LNCaP clone FGC (cell line): Measurements from ENCODE around the gene KIF6.

ENCODE experiments used
- DNase-seq: peaks from one replicate; pipeline ENCODE4 v3.0.0-alpha.2; 2011; ENCODE audit warnings: low read depth
- H3K4me3 ChIP-seq: 2 replicates; pipeline ENCODE4 v1.5.1; 2011; ENCODE audit warnings: mild to moderate bottlenecking, low read depth, low read length, control low read depth
- TF ChIP-seq, protein P1 (sequence below): IDR thresholded peaks from 2 replicates; pipeline ENCODE4 v1.5.1; 2012; ENCODE audit warnings: mild to moderate bottlenecking; ENCODE audit not compliant: control insufficient read depth, insufficient read depth; ENCODE audit errors: extremely low read depth

Gene KIF6

DNA sequence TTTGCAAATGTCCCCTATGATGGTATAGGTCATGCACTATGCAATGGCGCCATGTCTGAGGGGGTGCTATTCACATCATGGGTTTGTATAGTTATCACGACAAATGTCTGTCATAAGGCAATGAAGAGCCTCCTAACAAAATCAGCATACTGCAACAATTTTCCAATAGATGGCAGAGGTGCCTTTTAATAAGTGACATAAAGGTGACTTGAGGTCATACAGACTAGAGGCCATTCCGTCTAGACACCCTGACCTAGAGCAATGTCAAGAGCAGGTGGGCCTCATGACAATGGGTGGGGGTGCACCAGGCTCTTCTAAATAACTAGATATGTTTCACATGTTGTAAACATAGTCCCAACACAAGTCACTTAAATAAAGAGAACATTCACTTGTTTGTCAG, 107.7 kb downstream of the KIF6 start:
- TF ChIP-seq, protein P1, sequence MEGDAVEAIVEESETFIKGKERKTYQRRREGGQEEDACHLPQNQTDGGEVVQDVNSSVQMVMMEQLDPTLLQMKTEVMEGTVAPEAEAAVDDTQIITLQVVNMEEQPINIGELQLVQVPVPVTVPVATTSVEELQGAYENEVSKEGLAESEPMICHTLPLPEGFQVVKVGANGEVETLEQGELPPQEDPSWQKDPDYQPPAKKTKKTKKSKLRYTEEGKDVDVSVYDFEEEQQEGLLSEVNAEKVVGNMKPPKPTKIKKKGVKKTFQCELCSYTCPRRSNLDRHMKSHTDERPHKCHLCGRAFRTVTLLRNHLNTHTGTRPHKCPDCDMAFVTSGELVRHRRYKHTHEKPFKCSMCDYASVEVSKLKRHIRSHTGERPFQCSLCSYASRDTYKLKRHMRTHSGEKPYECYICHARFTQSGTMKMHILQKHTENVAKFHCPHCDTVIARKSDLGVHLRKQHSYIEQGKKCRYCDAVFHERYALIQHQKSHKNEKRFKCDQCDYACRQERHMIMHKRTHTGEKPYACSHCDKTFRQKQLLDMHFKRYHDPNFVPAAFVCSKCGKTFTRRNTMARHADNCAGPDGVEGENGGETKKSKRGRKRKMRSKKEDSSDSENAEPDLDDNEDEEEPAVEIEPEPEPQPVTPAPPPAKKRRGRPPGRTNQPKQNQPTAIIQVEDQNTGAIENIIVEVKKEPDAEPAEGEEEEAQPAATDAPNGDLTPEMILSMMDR: peak; percentile 12; the same call in 1 of the 2 replicates
- no peak overlapping the region for H3K4me3 ChIP-seq
- no peak for DNase-seq

GRCh38 chr6:39617026-39617425, 108.2 kb downstream of the KIF6 start:
- H3K4me3 ChIP-seq: no peak overlapping the region
- TF ChIP-seq, protein P1: no peak
- no peak for DNase-seq

- H3K4me3 ChIP-seq: no peak overlapping the region
- DNase-seq: no peak
- TF ChIP-seq, protein P1: no peak
Measured at GRCh38 chr6:39615622-39616021, 109.6 kb downstream of the KIF6 start.

GRCh38 chr6:39614393-39614950, 110.7 kb downstream of the KIF6 start:
- TF ChIP-seq, protein P1: no peak
- no peak for DNase-seq
- no peak overlapping the region for H3K4me3 ChIP-seq

- no peak for DNase-seq
- H3K4me3 ChIP-seq: no peak overlapping the region
- TF ChIP-seq, protein P1: no peak
Measured at GRCh38 chr6:39610221-39610620, 115.0 kb downstream of the KIF6 start.

GRCh38 chr6:39608652-39609345, 116.4 kb downstream of the KIF6 start:
- TF ChIP-seq, protein P1: no peak
- DNase-seq: no peak
- no peak overlapping the region for H3K4me3 ChIP-seq
